H9 (cell line): Measurements from ENCODE around the gene MCF2L. TPM values are rescaled to one million over a fixed set of nuclear protein-coding genes. Genes with fewer than 3 reads are reported as not detected.

Experiments
- DNase-seq: peaks from one replicate; pipeline ENCODE4 v3.0.0-alpha.2; 2017
- H2AFZ ChIP-seq: one replicate; pipeline ENCODE4 v1.6.1; 2013; ENCODE audit warnings: mild to moderate bottlenecking, low read length, control low read depth, moderate library complexity
- H2AK5ac ChIP-seq: 2 replicates; pipeline ENCODE4 v1.6.1; 2013; ENCODE audit warnings: low read length, control low read depth, mixed read lengths; ENCODE audit not compliant: insufficient read length
- H2BK120ac ChIP-seq: one replicate; pipeline ENCODE4 v1.6.1; 2013; ENCODE audit warnings: low read depth, mild to moderate bottlenecking, low read length, control low read depth, inconsistent platforms; ENCODE audit not compliant: poor library complexity, severe bottlenecking
- H2BK12ac ChIP-seq: 2 replicates; pipeline ENCODE4 v1.6.1; 2013; ENCODE audit warnings: low read length, control low read depth, mixed read lengths, low read depth; ENCODE audit not compliant: insufficient read length
- H2BK15ac ChIP-seq: 2 replicates; pipeline ENCODE4 v1.6.1; 2013; ENCODE audit warnings: low read depth, low read length, control low read depth
- H2BK20ac ChIP-seq: one replicate; pipeline ENCODE4 v1.6.1; 2013; ENCODE audit warnings: low read depth, mild to moderate bottlenecking, low read length, control low read depth, inconsistent platforms; ENCODE audit not compliant: poor library complexity, severe bottlenecking
- H2BK5ac ChIP-seq: 2 replicates; pipeline ENCODE4 v1.6.1; 2013; ENCODE audit warnings: low read length, control low read depth, mixed read lengths; ENCODE audit not compliant: insufficient read length
- H3K14ac ChIP-seq: 2 replicates; pipeline ENCODE4 v1.6.1; 2013; ENCODE audit warnings: low read length, control low read depth; ENCODE audit not compliant: insufficient read depth
- H3K18ac ChIP-seq: 2 replicates; pipeline ENCODE4 v1.6.1; 2013; ENCODE audit warnings: low read depth, mild to moderate bottlenecking, mixed read lengths, low read length, control low read depth; ENCODE audit not compliant: insufficient read length
- H3K23ac ChIP-seq: 2 replicates; pipeline ENCODE4 v1.6.1; 2013; ENCODE audit warnings: low read length, control low read depth, mixed read lengths, low read depth; ENCODE audit not compliant: insufficient read length
- H3K23me2 ChIP-seq: 2 replicates; pipeline ENCODE4 v1.6.1; 2013; ENCODE audit warnings: low read depth, mild to moderate bottlenecking, mixed read lengths, low read length, control low read depth; ENCODE audit not compliant: insufficient read length, poor library complexity, severe bottlenecking
- H3K27ac ChIP-seq: 2 replicates; pipeline ENCODE4 v1.5.1; 2013; ENCODE audit warnings: low read length, control low read depth, mixed read lengths, low read depth; ENCODE audit not compliant: insufficient read length
- H3K27me3 ChIP-seq: 2 replicates; pipeline ENCODE4 v1.6.1; 2013; ENCODE audit warnings: low read length, control low read depth, inconsistent platforms; ENCODE audit not compliant: insufficient read depth
- H3K4ac ChIP-seq: 2 replicates; pipeline ENCODE4 v1.6.1; 2013; ENCODE audit warnings: low read depth, mild to moderate bottlenecking, control low read depth, inconsistent platforms, low read length, moderate library complexity
- H3K4me1 ChIP-seq: 2 replicates; pipeline ENCODE4 v1.6.1; 2013; ENCODE audit warnings: low read length, control low read depth, inconsistent platforms; ENCODE audit not compliant: insufficient read depth
- H3K4me2 ChIP-seq: 2 replicates; pipeline ENCODE4 v1.6.1; 2013; ENCODE audit warnings: low read length, control low read depth, mixed read lengths; ENCODE audit not compliant: insufficient read length, insufficient read depth
- H3K56ac ChIP-seq: 2 replicates; pipeline ENCODE4 v1.6.1; 2013; ENCODE audit warnings: low read depth, mild to moderate bottlenecking, mixed read lengths, low read length, control low read depth; ENCODE audit not compliant: insufficient read length
- H3K79me1 ChIP-seq: 2 replicates; pipeline ENCODE4 v1.6.1; 2013; ENCODE audit warnings: low read depth, mild to moderate bottlenecking, moderate library complexity, low read length, control low read depth, inconsistent platforms; ENCODE audit not compliant: insufficient read depth, poor library complexity, severe bottlenecking
- H3K79me2 ChIP-seq: 2 replicates; pipeline ENCODE4 v1.6.1; 2013; ENCODE audit warnings: low read length, control low read depth, inconsistent platforms; ENCODE audit not compliant: insufficient read depth
- H3K9ac ChIP-seq: 2 replicates; pipeline ENCODE4 v1.6.1; 2013; ENCODE audit warnings: low read length, control low read depth, mixed read lengths; ENCODE audit not compliant: insufficient read length; ENCODE audit errors: extremely low read depth
- H3K9me3 ChIP-seq: one replicate; pipeline ENCODE4 v1.6.1; 2013; ENCODE audit warnings: low read depth, low read length, inconsistent platforms; ENCODE audit not compliant: control insufficient read depth
- H3T11ph ChIP-seq: one replicate; pipeline ENCODE4 v1.6.1; 2013; ENCODE audit warnings: mild to moderate bottlenecking, low read length, control low read depth, inconsistent platforms
- H4K20me1 ChIP-seq: one replicate; pipeline ENCODE4 v1.6.1; 2013; ENCODE audit not compliant: control insufficient read depth, insufficient read length, insufficient read depth
- H4K5ac ChIP-seq: 2 replicates; pipeline ENCODE4 v1.6.1; 2013; ENCODE audit warnings: low read depth, mild to moderate bottlenecking, mixed read lengths, low read length, control low read depth; ENCODE audit not compliant: insufficient read length
- H4K8ac ChIP-seq: replicated peaks from 2 replicates; pipeline ENCODE4 v1.6.1; 2013; ENCODE audit warnings: low read length, control low read depth, mixed read lengths, low read depth; ENCODE audit not compliant: insufficient read length
- H4K91ac ChIP-seq: 2 replicates; pipeline ENCODE4 v1.6.1; 2013; ENCODE audit warnings: low read depth, mild to moderate bottlenecking, moderate library complexity, mixed read lengths, low read length, control low read depth; ENCODE audit not compliant: insufficient read length
- H3K27ac Mint-ChIP-seq, 3 experiments: 2 replicates in 2 of 3; 3 replicates in 1 of 3; pipeline ENCODE4 v1.8.0; 2020 to 2021; ENCODE audit warnings: mixed read lengths in 3 of 3, mild to moderate bottlenecking in 1 of 3, moderate library complexity in 1 of 3
- H3K27me3 Mint-ChIP-seq: 2 replicates; pipeline ENCODE4 v1.8.0; 2021; ENCODE audit warnings: low read depth, mild to moderate bottlenecking, moderate library complexity, mixed read lengths
- H3K36me3 Mint-ChIP-seq, 3 experiments: 2 replicates in 2 of 3; 3 replicates in 1 of 3; pipeline ENCODE4 v1.8.0; 2020 to 2021; ENCODE audit warnings: low read depth in 3 of 3, mixed read lengths in 3 of 3; ENCODE audit not compliant: insufficient read depth in 1 of 3
- H3K4me1 Mint-ChIP-seq, 2 experiments: 2 replicates each; pipeline ENCODE4 v1.8.0; 2020; ENCODE audit warnings: mixed read lengths in 2 of 2
- H3K4me3 Mint-ChIP-seq, 2 experiments: 2 replicates in 1 of 2; 3 replicates in 1 of 2; pipeline ENCODE4 v1.8.0; 2020 to 2021; ENCODE audit warnings: mild to moderate bottlenecking in 2 of 2, mixed read lengths in 2 of 2, moderate library complexity in 1 of 2
- H3K9me3 Mint-ChIP-seq, 2 experiments: 2 replicates in 1 of 2; 3 replicates in 1 of 2; pipeline ENCODE4 v1.8.0; 2020; ENCODE audit warnings: mild to moderate bottlenecking in 2 of 2, mixed read lengths in 2 of 2, moderate library complexity in 1 of 2
- WGBS: extraction: QIAGEN DNeasy Blood & Tissue Kit; methylation state at CpG from one replicate; pipeline ENCODE4 v1.1.7; 2013; ENCODE audit warnings: missing lambda C conversion rate, low lambda C conversion rate, mixed read lengths; ENCODE audit not compliant: insufficient read length; ENCODE audit errors: extremely low coverage; 5-methylcytosine and 5-hydroxymethylcytosine counted together
- total RNA-seq: library from RNA; stranded (reverse); gene quantifications from 2 replicates; pipeline ENCODE4 v1.2.1, GENCODE V29; 2021
- TF ChIP-seq, protein P1 (sequence below): fragments of 200-600 bp; sonication (generic); conservative IDR thresholded peaks from 3 replicates; pipeline ENCODE4 v1.8.0; 2021; ENCODE audit warnings: antibody characterized with exemption, mild to moderate bottlenecking

Gene MCF2L
- total RNA-seq, 1 experiment from 2014 or later = 18.5 TPM

DNA sequence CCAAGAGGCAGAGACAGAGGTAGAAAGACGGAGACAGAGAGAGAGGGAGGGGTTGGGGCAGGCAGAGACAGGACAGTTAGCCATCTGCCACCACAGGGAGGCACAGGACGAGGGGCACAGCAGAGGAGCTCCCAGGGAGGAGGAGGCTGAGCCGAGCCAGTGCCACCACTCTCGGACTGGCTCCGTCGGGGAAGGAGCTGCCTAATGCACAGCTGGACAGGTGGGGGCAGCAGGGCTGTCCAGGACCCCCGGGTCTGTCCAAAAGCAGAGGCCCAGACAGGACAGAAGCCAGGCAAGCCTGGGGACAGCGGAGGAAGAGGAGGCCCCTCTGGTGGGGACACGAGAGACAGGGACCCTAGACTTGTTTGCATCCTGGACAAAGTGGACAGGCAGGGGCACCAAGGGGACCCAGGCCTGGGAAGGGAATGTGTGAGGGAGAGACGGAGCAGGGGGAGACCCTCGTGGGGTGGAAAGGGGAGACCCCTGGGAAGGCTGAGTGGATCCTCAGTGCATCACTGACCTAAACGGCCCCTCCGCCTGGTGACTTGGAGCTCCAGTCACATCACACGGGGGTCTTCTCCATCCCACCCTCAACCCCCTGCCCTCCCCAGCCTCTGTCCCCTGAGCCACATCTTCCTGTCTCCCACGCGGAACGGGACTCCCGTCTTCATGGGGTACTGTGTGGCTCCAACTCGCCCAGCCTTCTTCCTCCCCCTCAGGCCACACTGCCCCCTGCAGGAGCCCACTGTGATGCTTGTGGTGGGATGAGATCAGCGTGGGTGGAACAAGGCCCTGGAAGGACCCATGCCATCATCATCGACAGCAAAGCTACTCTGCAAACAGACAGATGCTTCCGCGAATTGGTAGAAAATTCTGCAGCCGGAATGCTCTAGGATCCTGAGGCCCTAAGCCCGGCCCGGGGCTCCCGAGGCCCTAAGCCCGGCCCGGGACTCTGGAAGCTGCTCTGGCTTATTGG, 154.5 kb downstream of the MCF2L start:
- Histone ChIP-seq H3K23me2 (no peaks in the 10 kb centered on the region), H4K5ac (no peak overlapping the region), H3K4me2 (no peak overlapping the region), H2BK15ac (no peak overlapping the region), H3K79me1 (no peaks in the 10 kb centered on the region), H3K27me3 (no peaks in the 10 kb centered on the region), H2AFZ (no peak overlapping the region), H4K20me1 (no peaks in the 10 kb centered on the region), H3T11ph (no peak overlapping the region), H3K14ac (peak overlapping the region; percentile 16; the same call in 1 of the 2 replicates), H2BK12ac (no peak overlapping the region), H3K9ac (no peak overlapping the region), H3K18ac (no peak overlapping the region), H3K9me3 (no peaks in the 10 kb centered on the region), H3K4ac (no peak overlapping the region), H3K56ac (no peak overlapping the region), H4K8ac (no peak overlapping the region), H4K91ac (no peak overlapping the region), H3K27ac (no peak overlapping the region), H3K79me2 (no peaks in the 10 kb centered on the region), H2BK20ac (no peak overlapping the region), H2BK120ac (no peak overlapping the region), H2AK5ac (no peak overlapping the region), H3K4me1 (no peaks in the 10 kb centered on the region; the same call in 1 of the 2 replicates), H2BK5ac (no peak overlapping the region), H3K23ac (no peak overlapping the region)
- Mint-ChIP-seq H3K4me1 (peaks cover 10 to 20% of the 10 kb centered on the region in 2 experiments), H3K36me3 (no peaks in the 10 kb centered on the region), H3K27ac (no peak overlapping the region), H3K9me3 (no peaks in the 10 kb centered on the region), H3K27me3 (peaks cover 22% of the 10 kb centered on the region), H3K4me3 (peak overlapping the region in 1 of 2 experiments; percentile 9; a peak in 1 of 5 replicates)
- TF ChIP-seq, protein P1, sequence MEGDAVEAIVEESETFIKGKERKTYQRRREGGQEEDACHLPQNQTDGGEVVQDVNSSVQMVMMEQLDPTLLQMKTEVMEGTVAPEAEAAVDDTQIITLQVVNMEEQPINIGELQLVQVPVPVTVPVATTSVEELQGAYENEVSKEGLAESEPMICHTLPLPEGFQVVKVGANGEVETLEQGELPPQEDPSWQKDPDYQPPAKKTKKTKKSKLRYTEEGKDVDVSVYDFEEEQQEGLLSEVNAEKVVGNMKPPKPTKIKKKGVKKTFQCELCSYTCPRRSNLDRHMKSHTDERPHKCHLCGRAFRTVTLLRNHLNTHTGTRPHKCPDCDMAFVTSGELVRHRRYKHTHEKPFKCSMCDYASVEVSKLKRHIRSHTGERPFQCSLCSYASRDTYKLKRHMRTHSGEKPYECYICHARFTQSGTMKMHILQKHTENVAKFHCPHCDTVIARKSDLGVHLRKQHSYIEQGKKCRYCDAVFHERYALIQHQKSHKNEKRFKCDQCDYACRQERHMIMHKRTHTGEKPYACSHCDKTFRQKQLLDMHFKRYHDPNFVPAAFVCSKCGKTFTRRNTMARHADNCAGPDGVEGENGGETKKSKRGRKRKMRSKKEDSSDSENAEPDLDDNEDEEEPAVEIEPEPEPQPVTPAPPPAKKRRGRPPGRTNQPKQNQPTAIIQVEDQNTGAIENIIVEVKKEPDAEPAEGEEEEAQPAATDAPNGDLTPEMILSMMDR = peak; percentile 53
- no CpG with 5 or more reads among the region's 29 CpGs for WGBS
- peak; percentile 41 for DNase-seq
